ENCODE measurements around the gene LONRF2.

LONRF2 gene

GRCh38 chr2:100301881-100302584 lies 20.3 kb downstream of the LONRF2 start:
- DNase-seq = no peak

- DNase-seq = no peak
These were observed 22.8 kb downstream of the LONRF2 start for GRCh38 chr2:100299548-100299947.

GRCh38 chr2:100297511-100297910 lies 24.8 kb downstream of the LONRF2 start:
- no peak for DNase-seq

- DNase-seq = no peak
These were observed 28.2 kb downstream of the LONRF2 start for GRCh38 chr2:100294162-100294497.

- DNase-seq = no peak
These were observed 28.8 kb downstream of the LONRF2 start for GRCh38 chr2:100293341-100294161.

- peak; percentile 13 for DNase-seq
These were observed 30.2 kb downstream of the LONRF2 start for GRCh38 chr2:100292022-100292580.

- peak; percentile 49 for DNase-seq
These were observed 30.9 kb downstream of the LONRF2 start for GRCh38 chr2:100291152-100291970.

GRCh38 chr2:100290718-100291151 lies 31.6 kb downstream of the LONRF2 start:
- no peak for DNase-seq

- DNase-seq = no peak
These were observed 33.3 kb downstream of the LONRF2 start for GRCh38 chr2:100289020-100289419.

GRCh38 chr2:100286318-100286717 lies 36.0 kb downstream of the LONRF2 start:
- DNase-seq = no peak

- peak; percentile 36 for DNase-seq
These were observed 36.6 kb downstream of the LONRF2 start for GRCh38 chr2:100285691-100286090.

- no peak for DNase-seq
These were observed 37.3 kb downstream of the LONRF2 start for GRCh38 chr2:100285011-100285410.

- DNase-seq = no peak
These were observed 38.4 kb downstream of the LONRF2 start for GRCh38 chr2:100283724-100284501.

- DNase-seq = no peak
These were observed 40.5 kb downstream of the LONRF2 start for GRCh38 chr2:100281521-100282438.

GRCh38 chr2:100279586-100280534 lies 42.4 kb downstream of the LONRF2 start:
- no peak for DNase-seq

- DNase-seq = no peak
These were observed 43.3 kb downstream of the LONRF2 start for GRCh38 chr2:100278986-100279385.

- DNase-seq = no peak
These were observed 43.8 kb downstream of the LONRF2 start for GRCh38 chr2:100278501-100278900.

- no peak for DNase-seq
These were observed 44.6 kb downstream of the LONRF2 start for GRCh38 chr2:100277540-100278207.

GRCh38 chr2:100276716-100277115 lies 45.6 kb downstream of the LONRF2 start:
- no peak for DNase-seq
